ENCODE data around the gene PC. TPM values are rescaled to one million over a fixed set of nuclear protein-coding genes. Genes with fewer than 3 reads are reported as not detected.
"Not testable (repeated sequence)": the region's sequence is repeated elsewhere in the genome, so short reads cannot be mapped to it uniquely, and the experiment has no call there.

PC gene
- total RNA-seq, 1 donor from 2014 or later, result 12.7 TPM

GRCh38 chr11:66809592-66809991, 148.6 kb downstream of the PC start:
- intact Hi-C loops (cut with micrococcal nuclease), result no loop called here

- intact Hi-C loops (cut with micrococcal nuclease), result no loop called here
These were observed 157.3 kb downstream of the PC start for GRCh38 chr11:66800720-66801428.

GRCh38 chr11:66799815-66800214, 158.4 kb downstream of the PC start:
- intact Hi-C loops (cut with micrococcal nuclease), result not testable (repeated sequence)

Other genes starting within 250 kb of the PC start
- 0.61 and 0.80 TPM in 2 replicates for gene SPTBN2, start 229.2 kb downstream of the PC start, total RNA-seq
- gene RCE1, start 114.9 kb downstream of the PC start, total RNA-seq, result 25.5 and 27.6 TPM in 2 replicates
- 22.0 and 23.3 TPM in 2 replicates for gene LRFN4, start 101.3 kb downstream of the PC start, total RNA-seq
- gene C11orf86, start 16.9 kb upstream of the PC start, total RNA-seq, result not detected in 2 replicates
- gene SYT12, start 64.8 kb upstream of the PC start, total RNA-seq, result not detected in 2 replicates
- 0.27 TPM in 1 of 2 replicates, not detected in the other for gene RHOD, start 98.5 kb upstream of the PC start, total RNA-seq
- gene KDM2A, start 160.9 kb upstream of the PC start, total RNA-seq, result 97.6 and 97.8 TPM in 2 replicates

All from T-helper 2 cell treated with Interferon-gamma antibody and Interleukin-4, amounts not matched to agents 100 ng/mL and 5 ng/mL, for 36 hours (primary cell).